ENCODE measurements around the gene YY1.
"Not testable (repeated sequence)": the region's sequence is repeated elsewhere in the genome, so short reads cannot be mapped to it uniquely, and the experiment has no call there.

The YY1 gene

GRCh38 chr14:100202712-100203111 lies 36.2 kb upstream of the YY1 start:
- H3K36me3 ChIP-seq (ENCODE audit: control insufficient read depth in 1 of 2, insufficient read depth in 2 of 2, low read length in 2 of 2): no peaks in the 10 kb centered on the region
- no peak overlapping the region for H3K4me3 ChIP-seq (ENCODE audit: low read depth in 1 of 2, low read length in 2 of 2)
- H3K9ac ChIP-seq (ENCODE audit: low read depth in 1 of 2, low read length in 2 of 2): no peak overlapping the region
- H3K4me1 ChIP-seq (ENCODE audit: control insufficient read depth in 1 of 2, insufficient read depth in 2 of 2, low read length in 2 of 2): no peaks in the 10 kb centered on the region
- H3K27ac ChIP-seq (ENCODE audit: low read depth, low read length): no peak overlapping the region
- no peaks in the 10 kb centered on the region for H3K9me3 ChIP-seq (ENCODE audit: control insufficient read depth in 1 of 2, low read length in 2 of 2)
- H3K27me3 ChIP-seq (ENCODE audit: control insufficient read depth in 1 of 2, insufficient read depth in 2 of 2, low read length in 2 of 2): no peaks in the 10 kb centered on the region

GRCh38 chr14:100203146-100203545 lies 35.8 kb upstream of the YY1 start:
- Histone ChIP-seq H3K4me3 (ENCODE audit: low read depth in 1 of 2, low read length in 2 of 2) (no peak overlapping the region), H3K36me3 (ENCODE audit: control insufficient read depth in 1 of 2, insufficient read depth in 2 of 2, low read length in 2 of 2) (no peaks in the 10 kb centered on the region), H3K9ac (ENCODE audit: low read depth in 1 of 2, low read length in 2 of 2) (no peak overlapping the region), H3K9me3 (ENCODE audit: control insufficient read depth in 1 of 2, low read length in 2 of 2) (no peaks in the 10 kb centered on the region), H3K27me3 (ENCODE audit: control insufficient read depth in 1 of 2, insufficient read depth in 2 of 2, low read length in 2 of 2) (no peaks in the 10 kb centered on the region), H3K27ac (ENCODE audit: low read depth, low read length) (no peak overlapping the region), H3K4me1 (ENCODE audit: control insufficient read depth in 1 of 2, insufficient read depth in 2 of 2, low read length in 2 of 2) (no peaks in the 10 kb centered on the region)

GRCh38 chr14:100203962-100204834 lies 34.7 kb upstream of the YY1 start:
- Histone ChIP-seq H3K27me3 (ENCODE audit: control insufficient read depth in 1 of 2, insufficient read depth in 2 of 2, low read length in 2 of 2) (no peaks in the 10 kb centered on the region), H3K4me3 (ENCODE audit: low read depth in 1 of 2, low read length in 2 of 2) (no peak overlapping the region), H3K9me3 (ENCODE audit: control insufficient read depth in 1 of 2, low read length in 2 of 2) (no peaks in the 10 kb centered on the region), H3K36me3 (ENCODE audit: control insufficient read depth in 1 of 2, insufficient read depth in 2 of 2, low read length in 2 of 2) (no peaks in the 10 kb centered on the region), H3K9ac (ENCODE audit: low read depth in 1 of 2, low read length in 2 of 2) (no peak overlapping the region), H3K4me1 (ENCODE audit: control insufficient read depth in 1 of 2, insufficient read depth in 2 of 2, low read length in 2 of 2) (no peaks in the 10 kb centered on the region), H3K27ac (ENCODE audit: low read depth, low read length) (no peak overlapping the region)

- not testable (repeated sequence) for H3K9ac ChIP-seq (ENCODE audit: low read depth in 1 of 2, low read length in 2 of 2); H3K4me3 ChIP-seq (ENCODE audit: low read depth in 1 of 2, low read length in 2 of 2); H3K4me1 ChIP-seq (ENCODE audit: control insufficient read depth in 1 of 2, insufficient read depth in 2 of 2, low read length in 2 of 2); H3K27me3 ChIP-seq (ENCODE audit: control insufficient read depth in 1 of 2, insufficient read depth in 2 of 2, low read length in 2 of 2); H3K27ac ChIP-seq (ENCODE audit: low read depth, low read length); H3K9me3 ChIP-seq (ENCODE audit: control insufficient read depth in 1 of 2, low read length in 2 of 2); H3K36me3 ChIP-seq (ENCODE audit: control insufficient read depth in 1 of 2, insufficient read depth in 2 of 2, low read length in 2 of 2)
Observed at GRCh38 chr14:100204835-100205167, 34.1 kb upstream of the YY1 start.

- H3K9ac ChIP-seq (ENCODE audit: low read depth in 1 of 2, low read length in 2 of 2); H3K4me3 ChIP-seq (ENCODE audit: low read depth in 1 of 2, low read length in 2 of 2); H3K27ac ChIP-seq (ENCODE audit: low read depth, low read length); H3K36me3 ChIP-seq (ENCODE audit: control insufficient read depth in 1 of 2, insufficient read depth in 2 of 2, low read length in 2 of 2); H3K9me3 ChIP-seq (ENCODE audit: control insufficient read depth in 1 of 2, low read length in 2 of 2); H3K4me1 ChIP-seq (ENCODE audit: control insufficient read depth in 1 of 2, insufficient read depth in 2 of 2, low read length in 2 of 2); H3K27me3 ChIP-seq (ENCODE audit: control insufficient read depth in 1 of 2, insufficient read depth in 2 of 2, low read length in 2 of 2): not testable (repeated sequence)
Observed at GRCh38 chr14:100207588-100207987, 31.4 kb upstream of the YY1 start.

GRCh38 chr14:100208136-100208535 lies 30.8 kb upstream of the YY1 start:
- H3K4me3 ChIP-seq (ENCODE audit: low read depth in 1 of 2, low read length in 2 of 2); H3K27ac ChIP-seq (ENCODE audit: low read depth, low read length); H3K27me3 ChIP-seq (ENCODE audit: control insufficient read depth in 1 of 2, insufficient read depth in 2 of 2, low read length in 2 of 2); H3K9ac ChIP-seq (ENCODE audit: low read depth in 1 of 2, low read length in 2 of 2); H3K4me1 ChIP-seq (ENCODE audit: control insufficient read depth in 1 of 2, insufficient read depth in 2 of 2, low read length in 2 of 2); H3K36me3 ChIP-seq (ENCODE audit: control insufficient read depth in 1 of 2, insufficient read depth in 2 of 2, low read length in 2 of 2); H3K9me3 ChIP-seq (ENCODE audit: control insufficient read depth in 1 of 2, low read length in 2 of 2): not testable (repeated sequence)

GRCh38 chr14:100211366-100211765 lies 27.6 kb upstream of the YY1 start:
- H3K27me3 ChIP-seq (ENCODE audit: control insufficient read depth in 1 of 2, insufficient read depth in 2 of 2, low read length in 2 of 2): no peaks in the 10 kb centered on the region
- no peak overlapping the region for H3K4me3 ChIP-seq (ENCODE audit: low read depth in 1 of 2, low read length in 2 of 2)
- H3K36me3 ChIP-seq (ENCODE audit: control insufficient read depth in 1 of 2, insufficient read depth in 2 of 2, low read length in 2 of 2): no peaks in the 10 kb centered on the region
- peaks cover 10% of the 10 kb centered on the region in 2 donors for H3K4me1 ChIP-seq (ENCODE audit: control insufficient read depth in 1 of 2, insufficient read depth in 2 of 2, low read length in 2 of 2)
- no peak overlapping the region for H3K9ac ChIP-seq (ENCODE audit: low read depth in 1 of 2, low read length in 2 of 2)
- no peak overlapping the region for H3K27ac ChIP-seq (ENCODE audit: low read depth, low read length)
- H3K9me3 ChIP-seq (ENCODE audit: control insufficient read depth in 1 of 2, low read length in 2 of 2): no peaks in the 10 kb centered on the region

GRCh38 chr14:100211893-100212292 lies 27.1 kb upstream of the YY1 start:
- Histone ChIP-seq H3K27me3 (ENCODE audit: control insufficient read depth in 1 of 2, insufficient read depth in 2 of 2, low read length in 2 of 2) (no peaks in the 10 kb centered on the region), H3K4me1 (ENCODE audit: control insufficient read depth in 1 of 2, insufficient read depth in 2 of 2, low read length in 2 of 2) (peaks cover 10% of the 10 kb centered on the region in 2 donors), H3K36me3 (ENCODE audit: control insufficient read depth in 1 of 2, insufficient read depth in 2 of 2, low read length in 2 of 2) (no peaks in the 10 kb centered on the region), H3K27ac (ENCODE audit: low read depth, low read length) (no peak overlapping the region), H3K4me3 (ENCODE audit: low read depth in 1 of 2, low read length in 2 of 2) (no peak overlapping the region), H3K9me3 (ENCODE audit: control insufficient read depth in 1 of 2, low read length in 2 of 2) (no peaks in the 10 kb centered on the region), H3K9ac (ENCODE audit: low read depth in 1 of 2, low read length in 2 of 2) (no peak overlapping the region)

GRCh38 chr14:100212476-100213333 lies 26.2 kb upstream of the YY1 start:
- Histone ChIP-seq H3K4me3 (ENCODE audit: low read depth in 1 of 2, low read length in 2 of 2) (no peak overlapping the region), H3K4me1 (ENCODE audit: control insufficient read depth in 1 of 2, insufficient read depth in 2 of 2, low read length in 2 of 2) (peaks cover 10% of the 10 kb centered on the region in 2 donors), H3K9ac (ENCODE audit: low read depth in 1 of 2, low read length in 2 of 2) (peak overlapping the region in 1 of 2 donors; percentile 92), H3K36me3 (ENCODE audit: control insufficient read depth in 1 of 2, insufficient read depth in 2 of 2, low read length in 2 of 2) (no peaks in the 10 kb centered on the region), H3K27ac (ENCODE audit: low read depth, low read length) (no peak overlapping the region), H3K27me3 (ENCODE audit: control insufficient read depth in 1 of 2, insufficient read depth in 2 of 2, low read length in 2 of 2) (no peaks in the 10 kb centered on the region), H3K9me3 (ENCODE audit: control insufficient read depth in 1 of 2, low read length in 2 of 2) (no peaks in the 10 kb centered on the region)

GRCh38 chr14:100213587-100213955 lies 25.4 kb upstream of the YY1 start:
- Histone ChIP-seq H3K9me3 (ENCODE audit: control insufficient read depth in 1 of 2, low read length in 2 of 2) (no peaks in the 10 kb centered on the region), H3K4me3 (ENCODE audit: low read depth in 1 of 2, low read length in 2 of 2) (peak overlapping the region; percentile 68 to 80), H3K9ac (ENCODE audit: low read depth in 1 of 2, low read length in 2 of 2) (peak overlapping the region; percentile 69 to 92)

More at GRCh38 chr14:100213587-100213955, 25.4 kb upstream of the YY1 start:
- no peaks in the 10 kb centered on the region for H3K27me3 ChIP-seq (ENCODE audit: control insufficient read depth in 1 of 2, insufficient read depth in 2 of 2, low read length in 2 of 2)
- H3K4me1 ChIP-seq (ENCODE audit: control insufficient read depth in 1 of 2, insufficient read depth in 2 of 2, low read length in 2 of 2): peaks cover 10% of the 10 kb centered on the region in 2 donors
- no peaks in the 10 kb centered on the region for H3K36me3 ChIP-seq (ENCODE audit: control insufficient read depth in 1 of 2, insufficient read depth in 2 of 2, low read length in 2 of 2)
- H3K27ac ChIP-seq (ENCODE audit: low read depth, low read length): no peak overlapping the region
